ENCODE measurements around the gene TPST1. TPM values are rescaled to one million over a fixed set of nuclear protein-coding genes. Genes with fewer than 3 reads are reported as not detected.

TPST1 gene
- total and polyA plus RNA-seq, 2 donors (not counting 1 experiment from before 2014, with no cell fraction given): 81.8 to 151 TPM

DNA sequence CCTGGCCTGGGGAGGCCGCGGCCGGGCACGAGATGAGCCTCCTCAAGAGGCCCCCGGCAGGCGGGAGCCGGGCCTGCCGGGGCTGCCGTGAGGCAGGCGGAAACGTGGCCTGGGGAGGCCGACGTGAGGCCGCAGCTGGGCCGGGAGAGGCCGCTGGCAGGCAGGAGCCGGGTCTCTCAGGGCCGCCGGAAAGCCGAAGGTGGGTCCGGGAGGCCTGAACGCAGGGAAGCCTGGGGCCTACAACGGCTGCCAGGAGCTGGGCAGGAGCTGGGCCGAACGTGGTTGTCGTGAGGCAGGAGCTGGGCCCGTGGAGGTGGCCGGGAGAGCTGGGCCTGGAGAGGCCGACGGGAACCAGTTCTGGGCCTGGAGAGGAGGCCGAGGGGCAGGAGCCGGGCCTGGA is 171.9 kb downstream of the TPST1 start:
- no peak overlapping the region for H3K4me3 ChIP-seq (replicated peaks in 1 of 4; ENCODE audit: control extremely low read depth in 1 of 4, insufficient read depth in 1 of 4, low read depth in 3 of 4, low read length in 4 of 4)
- H3K9me3 ChIP-seq (ENCODE audit: control insufficient read depth, insufficient read depth, low read depth, low read length): no peaks in the 10 kb centered on the region
- no peak overlapping the region for H3K4me2 ChIP-seq (ENCODE audit: extremely low read depth, insufficient read depth, low read length)
- TF ChIP-seq, protein P1, sequence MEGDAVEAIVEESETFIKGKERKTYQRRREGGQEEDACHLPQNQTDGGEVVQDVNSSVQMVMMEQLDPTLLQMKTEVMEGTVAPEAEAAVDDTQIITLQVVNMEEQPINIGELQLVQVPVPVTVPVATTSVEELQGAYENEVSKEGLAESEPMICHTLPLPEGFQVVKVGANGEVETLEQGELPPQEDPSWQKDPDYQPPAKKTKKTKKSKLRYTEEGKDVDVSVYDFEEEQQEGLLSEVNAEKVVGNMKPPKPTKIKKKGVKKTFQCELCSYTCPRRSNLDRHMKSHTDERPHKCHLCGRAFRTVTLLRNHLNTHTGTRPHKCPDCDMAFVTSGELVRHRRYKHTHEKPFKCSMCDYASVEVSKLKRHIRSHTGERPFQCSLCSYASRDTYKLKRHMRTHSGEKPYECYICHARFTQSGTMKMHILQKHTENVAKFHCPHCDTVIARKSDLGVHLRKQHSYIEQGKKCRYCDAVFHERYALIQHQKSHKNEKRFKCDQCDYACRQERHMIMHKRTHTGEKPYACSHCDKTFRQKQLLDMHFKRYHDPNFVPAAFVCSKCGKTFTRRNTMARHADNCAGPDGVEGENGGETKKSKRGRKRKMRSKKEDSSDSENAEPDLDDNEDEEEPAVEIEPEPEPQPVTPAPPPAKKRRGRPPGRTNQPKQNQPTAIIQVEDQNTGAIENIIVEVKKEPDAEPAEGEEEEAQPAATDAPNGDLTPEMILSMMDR (conservative IDR thresholded peaks at IDR 0.05 in 1 of 2, IDR thresholded peaks at IDR 0.05 in 1 of 2; ENCODE audit: low read depth in 1 of 2, low read length in 2 of 2): no peak
- TF ChIP-seq EZH2 (IDR thresholded peaks at IDR 0.05; ENCODE audit: low read length, missing control alignments): no peak
- no peak overlapping the region for H3K9ac ChIP-seq (ENCODE audit: insufficient read depth, low read length)
- no peak overlapping the region for H2AFZ ChIP-seq (ENCODE audit: low read length)
- DNase-seq (ENCODE audit: low read depth in 2 of 2): no peak
- H3K36me3 ChIP-seq (ENCODE audit: control insufficient read depth, insufficient read depth, low read length): peaks cover 2% of the 10 kb centered on the region
- H3K27ac ChIP-seq (ENCODE audit: insufficient read depth, low read length): no peak overlapping the region
- no peaks in the 10 kb centered on the region for H3K27me3 ChIP-seq (ENCODE audit: control insufficient read depth, insufficient read depth, low read length)
- no peaks in the 10 kb centered on the region for H4K20me1 ChIP-seq (ENCODE audit: control insufficient read depth, extremely low read depth, insufficient read depth, low read length)
- H3K79me2 ChIP-seq (ENCODE audit: control insufficient read depth, insufficient read depth, low read length): no peaks in the 10 kb centered on the region
- no peaks in the 10 kb centered on the region for H3K4me1 ChIP-seq (ENCODE audit: control insufficient read depth, extremely low read depth, insufficient read depth, low read length)

DNA sequence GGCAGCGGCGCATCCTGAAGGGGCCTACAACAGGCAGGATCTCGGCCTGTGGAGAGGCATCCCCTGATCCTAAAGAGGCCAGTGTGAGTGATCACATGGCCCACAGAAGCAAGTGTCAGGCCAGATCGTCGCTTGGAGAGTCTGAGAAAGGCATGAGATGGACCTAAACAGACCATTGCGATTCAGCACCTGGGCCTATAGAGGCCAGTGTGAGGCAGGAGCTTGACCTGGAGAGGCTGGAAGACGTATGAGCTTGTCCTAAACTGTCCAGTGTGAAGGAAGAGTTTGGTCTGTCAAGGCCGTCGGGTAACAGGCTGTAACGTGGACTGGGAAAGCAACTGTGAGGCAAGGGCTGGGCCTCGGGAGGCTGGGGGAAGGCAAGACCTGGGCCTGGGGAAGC is 172.6 kb downstream of the TPST1 start:
- Histone ChIP-seq H3K9ac (ENCODE audit: insufficient read depth, low read length) (no peak overlapping the region), H3K4me2 (ENCODE audit: extremely low read depth, insufficient read depth, low read length) (no peak overlapping the region), H3K27ac (ENCODE audit: insufficient read depth, low read length) (no peak overlapping the region), H3K79me2 (ENCODE audit: control insufficient read depth, insufficient read depth, low read length) (no peaks in the 10 kb centered on the region), H3K36me3 (ENCODE audit: control insufficient read depth, insufficient read depth, low read length) (peaks cover 2% of the 10 kb centered on the region), H4K20me1 (ENCODE audit: control insufficient read depth, extremely low read depth, insufficient read depth, low read length) (no peaks in the 10 kb centered on the region), H3K9me3 (ENCODE audit: control insufficient read depth, insufficient read depth, low read depth, low read length) (no peaks in the 10 kb centered on the region), H2AFZ (ENCODE audit: low read length) (no peak overlapping the region), H3K27me3 (ENCODE audit: control insufficient read depth, insufficient read depth, low read length) (no peaks in the 10 kb centered on the region), H3K4me3 (replicated peaks in 1 of 4; ENCODE audit: control extremely low read depth in 1 of 4, insufficient read depth in 1 of 4, low read depth in 3 of 4, low read length in 4 of 4) (no peak overlapping the region), H3K4me1 (ENCODE audit: control insufficient read depth, extremely low read depth, insufficient read depth, low read length) (no peaks in the 10 kb centered on the region)
- TF ChIP-seq, protein P1 (conservative IDR thresholded peaks at IDR 0.05 in 1 of 2, IDR thresholded peaks at IDR 0.05 in 1 of 2; ENCODE audit: low read depth in 1 of 2, low read length in 2 of 2): no peak
- no peak for TF ChIP-seq EZH2 (IDR thresholded peaks at IDR 0.05; ENCODE audit: low read length, missing control alignments)
- DNase-seq (ENCODE audit: low read depth in 2 of 2): no peak

DNA sequence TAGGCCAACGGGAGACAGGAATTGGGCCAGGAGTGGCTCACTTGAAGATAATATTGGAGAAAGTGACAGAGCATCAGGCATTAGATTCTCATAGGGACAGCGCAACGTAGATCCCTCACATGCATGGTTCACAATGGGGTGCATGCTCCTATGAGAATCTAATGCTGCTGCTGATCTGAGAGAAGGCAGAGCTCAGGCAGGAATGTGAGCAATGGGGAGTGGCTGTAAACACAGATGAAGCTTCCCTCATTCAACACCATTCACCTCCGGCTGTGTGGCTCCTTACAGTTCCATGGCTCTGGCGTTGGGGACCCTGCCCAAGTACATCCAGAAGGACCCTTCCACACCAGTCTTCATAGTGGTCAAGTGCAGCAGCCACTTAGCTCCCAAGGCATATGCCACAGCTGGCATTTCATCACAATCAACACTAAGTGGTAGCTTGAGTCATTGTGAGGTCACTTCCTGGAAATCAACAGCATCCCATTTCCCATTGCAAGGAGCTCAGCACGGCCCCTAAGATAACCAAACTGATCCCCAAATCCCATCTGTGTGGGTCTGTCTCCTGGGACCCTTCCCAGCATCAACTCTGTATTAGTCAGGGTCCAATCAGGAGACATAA is 174.5 kb downstream of the TPST1 start:
- Histone ChIP-seq H3K9ac (ENCODE audit: insufficient read depth, low read length) (no peak overlapping the region), H3K9me3 (ENCODE audit: control insufficient read depth, insufficient read depth, low read depth, low read length) (no peaks in the 10 kb centered on the region), H2AFZ (ENCODE audit: low read length) (no peak overlapping the region), H4K20me1 (ENCODE audit: control insufficient read depth, extremely low read depth, insufficient read depth, low read length) (no peaks in the 10 kb centered on the region), H3K27ac (ENCODE audit: insufficient read depth, low read length) (peak overlapping the region; percentile 59), H3K4me3 (replicated peaks in 1 of 4; ENCODE audit: control extremely low read depth in 1 of 4, insufficient read depth in 1 of 4, low read depth in 3 of 4, low read length in 4 of 4) (no peak overlapping the region), H3K36me3 (ENCODE audit: control insufficient read depth, insufficient read depth, low read length) (peaks cover 2% of the 10 kb centered on the region), H3K4me2 (ENCODE audit: extremely low read depth, insufficient read depth, low read length) (no peak overlapping the region), H3K79me2 (ENCODE audit: control insufficient read depth, insufficient read depth, low read length) (no peaks in the 10 kb centered on the region), H3K27me3 (ENCODE audit: control insufficient read depth, insufficient read depth, low read length) (no peaks in the 10 kb centered on the region), H3K4me1 (ENCODE audit: control insufficient read depth, extremely low read depth, insufficient read depth, low read length) (no peaks in the 10 kb centered on the region)
- no peak for TF ChIP-seq EZH2 (IDR thresholded peaks at IDR 0.05; ENCODE audit: low read length, missing control alignments)
- TF ChIP-seq, protein P1 (conservative IDR thresholded peaks at IDR 0.05 in 1 of 2, IDR thresholded peaks at IDR 0.05 in 1 of 2; ENCODE audit: low read depth in 1 of 2, low read length in 2 of 2): no peak
- peak; percentile 39 to 42 for DNase-seq (ENCODE audit: low read depth in 2 of 2)
